ENCODE data around the gene ELL. TPM values are rescaled to one million over a fixed set of nuclear protein-coding genes. Genes with fewer than 3 reads are reported as not detected.

The ELL gene
- total and polyA plus RNA-seq, 2 experiments from 2014 or later, result 16.4 to 24.2 TPM

- no peak overlapping the region for H3K27ac ChIP-seq
- 76 to 79% methylated on average over 7 of the region's 7 CpGs for WGBS, 2 experiments (ENCODE audit: low coverage in 1 of 2, low lambda C conversion rate in 2 of 2, missing lambda C conversion rate in 2 of 2)
- in situ Hi-C loops (cut with MboI), result no loop called here
- H3K9me2 ChIP-seq (ENCODE audit: insufficient read depth), result no peaks in the 10 kb centered on the region
- H3K9ac ChIP-seq, result no peak overlapping the region
- H3K36me3 ChIP-seq (ENCODE audit: low read depth), result no peaks in the 10 kb centered on the region
- H3F3A ChIP-seq (ENCODE audit: insufficient read depth), result peaks cover 2% of the 10 kb centered on the region; the same call in 1 of the 2 replicates
- DNase-seq, result no peak
- no peaks in the 10 kb centered on the region for H3K9me3 ChIP-seq (ENCODE audit: low read depth)
- H3K79me2 ChIP-seq (ENCODE audit: insufficient read depth), result peaks cover 100% of the 10 kb centered on the region
- TF ChIP-seq EZH2phosphoT487 (IDR thresholded peaks at IDR 0.05; ENCODE audit: insufficient read depth, low read depth) (no peak), EZH2 (IDR thresholded peaks at IDR 0.05; ENCODE audit: insufficient read depth, poor library complexity, severe bottlenecking) (no peak)
- no peak overlapping the region for H3K4me3 ChIP-seq
- peaks cover 25% of the 10 kb centered on the region for H3K4me1 ChIP-seq (ENCODE audit: insufficient read depth)
- no peak overlapping the region for H3K4me2 ChIP-seq (ENCODE audit: unreplicated experiment)
- no peaks in the 10 kb centered on the region for H3K27me3 ChIP-seq (replicated peaks; ENCODE audit: insufficient read depth)
- peaks cover 42% of the 10 kb centered on the region for H4K20me1 ChIP-seq (ENCODE audit: insufficient read depth)
- H2AFZ ChIP-seq, result no peak overlapping the region
Measured at GRCh38 chr19:18502246-18502637, 19.6 kb downstream of the ELL start.

- no peak overlapping the region for H3K9ac ChIP-seq
- H3F3A ChIP-seq (ENCODE audit: insufficient read depth), result peaks cover 6% of the 10 kb centered on the region; the same call in 1 of the 2 replicates
- in situ Hi-C loops (cut with MboI), result no loop called here
- TF ChIP-seq EZH2 (IDR thresholded peaks at IDR 0.05; ENCODE audit: insufficient read depth, poor library complexity, severe bottlenecking) (no peak), EZH2phosphoT487 (IDR thresholded peaks at IDR 0.05; ENCODE audit: insufficient read depth, low read depth) (no peak)
- no peak for DNase-seq
- H4K20me1 ChIP-seq (ENCODE audit: insufficient read depth), result peaks cover 42% of the 10 kb centered on the region
- no peak overlapping the region for H3K4me3 ChIP-seq
- H3K9me2 ChIP-seq (ENCODE audit: insufficient read depth), result no peaks in the 10 kb centered on the region
- no peaks in the 10 kb centered on the region for H3K9me3 ChIP-seq (ENCODE audit: low read depth)
- H3K36me3 ChIP-seq (ENCODE audit: low read depth), result no peaks in the 10 kb centered on the region
- peaks cover 100% of the 10 kb centered on the region for H3K79me2 ChIP-seq (ENCODE audit: insufficient read depth)
- no peaks in the 10 kb centered on the region for H3K27me3 ChIP-seq (replicated peaks; ENCODE audit: insufficient read depth)
- peaks cover 22% of the 10 kb centered on the region for H3K4me1 ChIP-seq (ENCODE audit: insufficient read depth)
- no peak overlapping the region for H3K4me2 ChIP-seq (ENCODE audit: unreplicated experiment)
- no peak overlapping the region for H3K27ac ChIP-seq
- WGBS, 2 experiments (ENCODE audit: low coverage in 1 of 2, low lambda C conversion rate in 2 of 2, missing lambda C conversion rate in 2 of 2), result 62 to 66% methylated on average over 9 of the region's 9 CpGs
- H2AFZ ChIP-seq, result no peak overlapping the region
Measured at GRCh38 chr19:18501832-18502231, 20.0 kb downstream of the ELL start.

- TF ChIP-seq EZH2 (IDR thresholded peaks at IDR 0.05; ENCODE audit: insufficient read depth, poor library complexity, severe bottlenecking), result no peak
- no peak for TF ChIP-seq EZH2phosphoT487 (IDR thresholded peaks at IDR 0.05; ENCODE audit: insufficient read depth, low read depth)
- in situ Hi-C loops (cut with MboI), result no loop called here
- no peak for DNase-seq
- no peaks in the 10 kb centered on the region for H3K9me3 ChIP-seq (ENCODE audit: low read depth)
- peaks cover 46% of the 10 kb centered on the region for H4K20me1 ChIP-seq (ENCODE audit: insufficient read depth)
- H3K36me3 ChIP-seq (ENCODE audit: low read depth), result no peaks in the 10 kb centered on the region
- no peak overlapping the region for H3K27ac ChIP-seq
- H3K79me2 ChIP-seq (ENCODE audit: insufficient read depth), result peaks cover 100% of the 10 kb centered on the region
- 88 to 92% methylated on average over 12 to 13 of the region's 13 CpGs for WGBS, 2 experiments (ENCODE audit: low coverage in 1 of 2, low lambda C conversion rate in 2 of 2, missing lambda C conversion rate in 2 of 2)
- H3K9ac ChIP-seq, result no peak overlapping the region
- H3K27me3 ChIP-seq (replicated peaks; ENCODE audit: insufficient read depth), result no peaks in the 10 kb centered on the region
- no peak overlapping the region for H2AFZ ChIP-seq
- no peak overlapping the region for H3K4me3 ChIP-seq
- no peaks in the 10 kb centered on the region for H3K9me2 ChIP-seq (ENCODE audit: insufficient read depth)
- H3K4me2 ChIP-seq (ENCODE audit: unreplicated experiment), result no peak overlapping the region
- H3K4me1 ChIP-seq (ENCODE audit: insufficient read depth), result peaks cover 23% of the 10 kb centered on the region
- peaks cover 11% of the 10 kb centered on the region; the same call in 1 of the 2 replicates for H3F3A ChIP-seq (ENCODE audit: insufficient read depth)
Measured at GRCh38 chr19:18501351-18501750, 20.5 kb downstream of the ELL start.

- 82 to 88% methylated on average over 11 of the region's 11 CpGs for WGBS, 2 experiments (ENCODE audit: low coverage in 1 of 2, low lambda C conversion rate in 2 of 2, missing lambda C conversion rate in 2 of 2)
- H3F3A ChIP-seq (ENCODE audit: insufficient read depth), result peaks cover 16% of the 10 kb centered on the region
- no peak for DNase-seq
- no peak overlapping the region for H2AFZ ChIP-seq
- no peak overlapping the region for H3K27ac ChIP-seq
- no peaks in the 10 kb centered on the region for H3K36me3 ChIP-seq (ENCODE audit: low read depth)
- peaks cover 100% of the 10 kb centered on the region for H3K79me2 ChIP-seq (ENCODE audit: insufficient read depth)
- no peaks in the 10 kb centered on the region for H3K27me3 ChIP-seq (replicated peaks; ENCODE audit: insufficient read depth)
- no peaks in the 10 kb centered on the region for H3K9me3 ChIP-seq (ENCODE audit: low read depth)
- no peak overlapping the region for H3K4me2 ChIP-seq (ENCODE audit: unreplicated experiment)
- H3K9me2 ChIP-seq (ENCODE audit: insufficient read depth), result no peaks in the 10 kb centered on the region
- H3K4me3 ChIP-seq, result no peak overlapping the region
- peaks cover 29% of the 10 kb centered on the region for H3K4me1 ChIP-seq (ENCODE audit: insufficient read depth)
- in situ Hi-C loops (cut with MboI), result no loop called here
- peaks cover 43% of the 10 kb centered on the region for H4K20me1 ChIP-seq (ENCODE audit: insufficient read depth)
- H3K9ac ChIP-seq, result no peak overlapping the region
- TF ChIP-seq EZH2phosphoT487 (IDR thresholded peaks at IDR 0.05; ENCODE audit: insufficient read depth, low read depth) (no peak), EZH2 (IDR thresholded peaks at IDR 0.05; ENCODE audit: insufficient read depth, poor library complexity, severe bottlenecking) (no peak)
Measured at GRCh38 chr19:18500799-18501198, 21.1 kb downstream of the ELL start.

- Histone ChIP-seq H3K4me3 (no peak overlapping the region), H4K20me1 (ENCODE audit: insufficient read depth) (peaks cover 38% of the 10 kb centered on the region), H3K9ac (no peak overlapping the region), H3K4me1 (ENCODE audit: insufficient read depth) (peaks cover 27% of the 10 kb centered on the region), H3K27me3 (replicated peaks; ENCODE audit: insufficient read depth) (no peaks in the 10 kb centered on the region), H3K27ac (no peak overlapping the region), H3F3A (ENCODE audit: insufficient read depth) (peaks cover 16% of the 10 kb centered on the region), H3K36me3 (ENCODE audit: low read depth) (no peaks in the 10 kb centered on the region), H3K4me2 (ENCODE audit: unreplicated experiment) (no peak overlapping the region), H3K9me2 (ENCODE audit: insufficient read depth) (no peaks in the 10 kb centered on the region), H3K9me3 (ENCODE audit: low read depth) (no peaks in the 10 kb centered on the region), H3K79me2 (ENCODE audit: insufficient read depth) (peaks cover 100% of the 10 kb centered on the region), H2AFZ (no peak overlapping the region)
- no peak for DNase-seq
- 60 to 69% methylated on average over 7 of the region's 7 CpGs for WGBS, 2 experiments (ENCODE audit: low coverage in 1 of 2, low lambda C conversion rate in 2 of 2, missing lambda C conversion rate in 2 of 2)
- TF ChIP-seq EZH2 (IDR thresholded peaks at IDR 0.05; ENCODE audit: insufficient read depth, poor library complexity, severe bottlenecking), result no peak
- in situ Hi-C loops (cut with MboI), result no loop called here
Measured at GRCh38 chr19:18500376-18500775, 21.5 kb downstream of the ELL start.

Measured in GM23248 (cell line).